HEK293 (cell line): Measurements from ENCODE around the gene SLC2A4RG.

Experiments
- ATF2 ChIP-seq: fragments of 450-650 bp; formaldehyde crosslinking; IDR thresholded peaks from 2 replicates; pipeline ENCODE4 v1.5.1; 2016; ENCODE audit warnings: missing biosample characterization, missing genetic modification characterization, low read depth
- BCL11A ChIP-seq: fragments of 450-650 bp; formaldehyde crosslinking; IDR thresholded peaks from 2 replicates; pipeline ENCODE4 v1.5.1; 2016; ENCODE audit warnings: low read depth, missing biosample characterization, missing genetic modification characterization
- KLF9 ChIP-seq: fragments of 450-650 bp; formaldehyde crosslinking; IDR thresholded peaks from 2 replicates; pipeline ENCODE4 v1.5.1; 2016; ENCODE audit warnings: missing biosample characterization, missing genetic modification characterization, low read depth
- TF ChIP-seq, protein P1 (sequence below): fragments of 450-650 bp; formaldehyde crosslinking; IDR thresholded peaks from 2 replicates; pipeline ENCODE4 v1.5.1; 2017; ENCODE audit warnings: missing biosample characterization, missing genetic modification characterization
- TF ChIP-seq, protein P2 (sequence below): fragments of 450-650 bp; formaldehyde crosslinking; IDR thresholded peaks from 2 replicates; pipeline ENCODE4 v1.5.1; 2016; ENCODE audit warnings: missing biosample characterization, missing genetic modification characterization
- TF ChIP-seq, protein P3 (sequence below): fragments of 450-650 bp; IDR thresholded peaks from 2 replicates; pipeline ENCODE4 v1.5.1; 2018; ENCODE audit warnings: missing biosample characterization, missing genetic modification characterization

DNA sequence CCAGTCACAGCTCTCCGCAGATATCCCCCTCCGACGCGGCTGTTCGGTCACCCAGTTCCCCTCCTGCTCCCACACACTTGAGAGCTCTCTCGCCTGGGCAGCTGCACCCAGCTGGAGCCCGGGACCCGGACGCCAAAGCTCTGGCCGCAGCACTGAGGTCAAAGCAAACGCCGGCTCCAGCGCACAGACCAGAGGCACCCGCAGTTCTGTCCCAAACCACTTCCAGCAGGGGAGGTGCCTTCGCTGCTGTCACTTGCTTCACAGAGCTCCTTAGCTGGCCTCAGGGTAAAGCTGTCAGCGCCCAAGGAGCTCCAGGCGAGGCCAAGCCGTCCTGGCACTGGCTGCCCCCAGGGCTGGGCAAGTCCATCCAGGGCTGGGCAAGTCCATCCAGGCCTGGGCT, 27.9 kb downstream of the SLC2A4RG start:
- TF ChIP-seq, protein P1, sequence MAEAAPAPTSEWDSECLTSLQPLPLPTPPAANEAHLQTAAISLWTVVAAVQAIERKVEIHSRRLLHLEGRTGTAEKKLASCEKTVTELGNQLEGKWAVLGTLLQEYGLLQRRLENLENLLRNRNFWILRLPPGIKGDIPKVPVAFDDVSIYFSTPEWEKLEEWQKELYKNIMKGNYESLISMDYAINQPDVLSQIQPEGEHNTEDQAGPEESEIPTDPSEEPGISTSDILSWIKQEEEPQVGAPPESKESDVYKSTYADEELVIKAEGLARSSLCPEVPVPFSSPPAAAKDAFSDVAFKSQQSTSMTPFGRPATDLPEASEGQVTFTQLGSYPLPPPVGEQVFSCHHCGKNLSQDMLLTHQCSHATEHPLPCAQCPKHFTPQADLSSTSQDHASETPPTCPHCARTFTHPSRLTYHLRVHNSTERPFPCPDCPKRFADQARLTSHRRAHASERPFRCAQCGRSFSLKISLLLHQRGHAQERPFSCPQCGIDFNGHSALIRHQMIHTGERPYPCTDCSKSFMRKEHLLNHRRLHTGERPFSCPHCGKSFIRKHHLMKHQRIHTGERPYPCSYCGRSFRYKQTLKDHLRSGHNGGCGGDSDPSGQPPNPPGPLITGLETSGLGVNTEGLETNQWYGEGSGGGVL (tag by site-specific recombination), result no peak
- TF ChIP-seq, protein P2, sequence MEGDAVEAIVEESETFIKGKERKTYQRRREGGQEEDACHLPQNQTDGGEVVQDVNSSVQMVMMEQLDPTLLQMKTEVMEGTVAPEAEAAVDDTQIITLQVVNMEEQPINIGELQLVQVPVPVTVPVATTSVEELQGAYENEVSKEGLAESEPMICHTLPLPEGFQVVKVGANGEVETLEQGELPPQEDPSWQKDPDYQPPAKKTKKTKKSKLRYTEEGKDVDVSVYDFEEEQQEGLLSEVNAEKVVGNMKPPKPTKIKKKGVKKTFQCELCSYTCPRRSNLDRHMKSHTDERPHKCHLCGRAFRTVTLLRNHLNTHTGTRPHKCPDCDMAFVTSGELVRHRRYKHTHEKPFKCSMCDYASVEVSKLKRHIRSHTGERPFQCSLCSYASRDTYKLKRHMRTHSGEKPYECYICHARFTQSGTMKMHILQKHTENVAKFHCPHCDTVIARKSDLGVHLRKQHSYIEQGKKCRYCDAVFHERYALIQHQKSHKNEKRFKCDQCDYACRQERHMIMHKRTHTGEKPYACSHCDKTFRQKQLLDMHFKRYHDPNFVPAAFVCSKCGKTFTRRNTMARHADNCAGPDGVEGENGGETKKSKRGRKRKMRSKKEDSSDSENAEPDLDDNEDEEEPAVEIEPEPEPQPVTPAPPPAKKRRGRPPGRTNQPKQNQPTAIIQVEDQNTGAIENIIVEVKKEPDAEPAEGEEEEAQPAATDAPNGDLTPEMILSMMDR (tag by site-specific recombination), result no peak
- TF ChIP-seq ATF2 (tag by site-specific recombination) (no peak), KLF9 (no peak), BCL11A (tag by site-specific recombination) (no peak)
- TF ChIP-seq, protein P3, sequence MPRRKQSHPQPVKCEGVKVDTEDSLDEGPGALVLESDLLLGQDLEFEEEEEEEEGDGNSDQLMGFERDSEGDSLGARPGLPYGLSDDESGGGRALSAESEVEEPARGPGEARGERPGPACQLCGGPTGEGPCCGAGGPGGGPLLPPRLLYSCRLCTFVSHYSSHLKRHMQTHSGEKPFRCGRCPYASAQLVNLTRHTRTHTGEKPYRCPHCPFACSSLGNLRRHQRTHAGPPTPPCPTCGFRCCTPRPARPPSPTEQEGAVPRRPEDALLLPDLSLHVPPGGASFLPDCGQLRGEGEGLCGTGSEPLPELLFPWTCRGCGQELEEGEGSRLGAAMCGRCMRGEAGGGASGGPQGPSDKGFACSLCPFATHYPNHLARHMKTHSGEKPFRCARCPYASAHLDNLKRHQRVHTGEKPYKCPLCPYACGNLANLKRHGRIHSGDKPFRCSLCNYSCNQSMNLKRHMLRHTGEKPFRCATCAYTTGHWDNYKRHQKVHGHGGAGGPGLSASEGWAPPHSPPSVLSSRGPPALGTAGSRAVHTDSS, result no peak
